Measurements from ENCODE around the gene C6orf47. TPM values are rescaled to one million over a fixed set of nuclear protein-coding genes. Genes with fewer than 3 reads are reported as not detected.

C6orf47 gene
- total RNA-seq, 1 experiment from 2014 or later: 17.8 TPM

- H3K4me1 ChIP-seq (replicated peaks; ENCODE audit: insufficient read depth): peaks cover 24% of the 10 kb centered on the region
- H3K9me2 ChIP-seq (ENCODE audit: insufficient read depth): no peaks in the 10 kb centered on the region
- TF ChIP-seq EZH2 (IDR thresholded peaks at IDR 0.05; ENCODE audit: low read depth) (no peak), CTCF (conservative IDR thresholded peaks at IDR 0.05) (no peak)
- H3K27me3 ChIP-seq (ENCODE audit: insufficient read depth, low read depth): no peaks in the 10 kb centered on the region
- peaks cover 18% of the 10 kb centered on the region for H3F3A ChIP-seq (ENCODE audit: insufficient read depth, low read depth)
- H2AFZ ChIP-seq: peak within 1 kb of the TSS; percentile 86
- H3K4me2 ChIP-seq: peak within 1 kb of the TSS; percentile 95
- H3K36me3 ChIP-seq (ENCODE audit: low read depth): peaks cover 31% of the 10 kb centered on the region
- H3K9me3 ChIP-seq (ENCODE audit: insufficient read depth, low read depth): no peaks in the 10 kb centered on the region
- intact Hi-C loops (cut with micrococcal nuclease; ENCODE audit: unreplicated experiment): loop anchor here (2.0 to 10.0 kb wide), 2 partner anchors 119 to 509 kb away; partner anchors contain the start of genes AGPAT1, ATP6V1G2, NFKBIL1 and RNF5
- ChIA-PET POLR2A (ENCODE audit: unreplicated experiment) (interaction anchor here (1.0 kb wide), 1 partner anchor 197 kb away, joined by 4 read pairs; the partner anchor contains the start of gene NEU1), CTCF (no interaction called here)
- H3K79me2 ChIP-seq (ENCODE audit: low read depth): peaks cover 51% of the 10 kb centered on the region
- H4K20me1 ChIP-seq (ENCODE audit: insufficient read depth): peaks cover 3% of the 10 kb centered on the region; the same call in 1 of the 2 replicates
- DNase-seq: peak; percentile 95 to 96
- BruUV-seq (replicated peaks): no TSS peak
- peak within 1 kb of the TSS; percentile 90 for H3K4me3 ChIP-seq
- peak within 1 kb of the TSS; percentile 80 for H3K27ac ChIP-seq
These were observed 5.1 kb upstream of the C6orf47 start, which contains the start of gene CSNK2B for GRCh38 chr6:31665501-31666336. Gene CSNK2B (plus strand): TSS chr6:31666080. CDS start chr6:31666832, 752 bp downstream.

- POLR2A ChIA-PET (ENCODE audit: unreplicated experiment): interaction anchor here (0.6 to 1.0 kb wide), 4 partner anchors 14 to 418 kb away, joined by 3 to 4 read pairs (median 4); partner anchors contain the start of genes NEU1 and NFKBIL1
These were observed 4.4 kb upstream of the C6orf47 start, which contains the start of gene GPANK1 for GRCh38 chr6:31664790-31665500. Gene GPANK1 (minus strand): TSS chr6:31664997. CDS start chr6:31664478, 519 bp downstream.

More at GRCh38 chr6:31664790-31665500, 4.4 kb upstream of the C6orf47 start, which contains the start of gene GPANK1:
- H3K36me3 ChIP-seq (ENCODE audit: low read depth): peaks cover 31% of the 10 kb centered on the region
- H3K9me3 ChIP-seq (ENCODE audit: insufficient read depth, low read depth): no peaks in the 10 kb centered on the region
- H3K9me2 ChIP-seq (ENCODE audit: insufficient read depth): no peaks in the 10 kb centered on the region
- BruUV-seq (replicated peaks): no TSS peak
- peak within 1 kb of the TSS; percentile 95 for H3K4me2 ChIP-seq
- peak within 1 kb of the TSS; percentile 86 for H2AFZ ChIP-seq
- intact Hi-C loops (cut with micrococcal nuclease; ENCODE audit: unreplicated experiment): loop anchor here (2.0 to 10.0 kb wide), 2 partner anchors 118 to 510 kb away; partner anchors contain the start of genes AGPAT1, ATP6V1G2, NFKBIL1 and RNF5
- CTCF ChIA-PET: interaction anchor here (0.6 kb wide), 1 partner anchor 166 kb away, joined by 11 read pairs; no protein-coding TSS in a partner anchor
- TF ChIP-seq EZH2 (IDR thresholded peaks at IDR 0.05; ENCODE audit: low read depth) (no peak), CTCF (conservative IDR thresholded peaks at IDR 0.05) (no peak)
- peaks cover 56% of the 10 kb centered on the region for H3K79me2 ChIP-seq (ENCODE audit: low read depth)
- H3F3A ChIP-seq (ENCODE audit: insufficient read depth, low read depth): peaks cover 23% of the 10 kb centered on the region
- H4K20me1 ChIP-seq (ENCODE audit: insufficient read depth): peaks cover 3% of the 10 kb centered on the region; the same call in 1 of the 2 replicates
- peak; percentile 83 to 85 for DNase-seq
- H3K4me3 ChIP-seq: peak within 1 kb of the TSS; percentile 90
- no peaks in the 10 kb centered on the region for H3K27me3 ChIP-seq (ENCODE audit: insufficient read depth, low read depth)
- peak within 1 kb of the TSS; percentile 80 for H3K27ac ChIP-seq
- H3K4me1 ChIP-seq (replicated peaks; ENCODE audit: insufficient read depth): peaks cover 24% of the 10 kb centered on the region
